ENCODE measurements around the gene SLC6A18.

DNA sequence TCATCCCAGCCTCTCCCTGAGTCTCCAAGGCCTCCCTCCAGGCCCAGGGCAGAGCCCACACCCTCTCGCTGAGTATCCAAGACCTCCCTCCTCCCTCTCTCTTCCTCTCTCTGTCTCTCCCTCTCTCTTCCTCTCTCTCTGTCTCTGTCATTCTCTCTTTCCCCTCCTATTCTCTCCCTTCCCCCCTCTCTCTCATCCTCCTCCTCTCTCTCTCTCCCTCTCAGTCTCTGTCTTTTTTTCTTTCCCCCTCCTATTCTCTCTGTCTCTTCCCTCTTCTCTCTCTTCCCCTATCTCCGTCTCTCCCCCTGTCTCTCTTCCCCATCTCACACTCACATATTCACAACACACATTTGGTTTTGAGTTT is 15.7 kb upstream of the SLC6A18 start:
- TF ChIP-seq POLR2A (IDR thresholded peaks at IDR 0.05), result no peak
- no peak for TF ChIP-seq CTCF (IDR thresholded peaks at IDR 0.05)
